CD4-positive, alpha-beta memory T cell (primary cell): ENCODE results near the gene SUCLG1. TPM values are rescaled to one million over a fixed set of nuclear protein-coding genes. Genes with fewer than 3 reads are reported as not detected.

Experiments used
- CTCF ChIA-PET: fragments of 350-600 bp; sonication (Branson Sonifier 250); formaldehyde crosslinking; loops from one replicate; lab custom pipeline; 2021; ENCODE audit warnings: inconsistent platforms; ENCODE audit not compliant: partially characterized antibody; lab: Charles Lee
- POLR2A ChIA-PET: fragments of 350-600 bp; sonication (Branson Sonifier 250); formaldehyde crosslinking; loops from one replicate; lab custom pipeline; 2021; ENCODE audit not compliant: partially characterized antibody; lab: Charles Lee
- DNase-seq, 5 donors: peaks; one replicate each; pipeline versions ENCODE4 v3.0.0 to v3.0.0-alpha.2; 2020 to 2022; ENCODE audit warnings: mixed read lengths in 1 of 5
- H3K27ac ChIP-seq: one replicate; pipeline ENCODE4 v1.7.0; 2013; ENCODE audit warnings: low read depth, low read length
- H3K27me3 ChIP-seq: 2 replicates; pipeline ENCODE4 v1.7.0; 2013; ENCODE audit warnings: mild to moderate bottlenecking, low read length, moderate library complexity; ENCODE audit not compliant: insufficient read depth
- H3K36me3 ChIP-seq: 2 replicates; pipeline ENCODE4 v1.7.0; 2013; ENCODE audit warnings: mild to moderate bottlenecking, low read length, moderate library complexity; ENCODE audit not compliant: insufficient read depth
- H3K4me1 ChIP-seq: 2 replicates; pipeline ENCODE4 v1.7.0; 2013; ENCODE audit warnings: mild to moderate bottlenecking, low read length, moderate library complexity; ENCODE audit not compliant: insufficient read depth
- H3K4me3 ChIP-seq, 2 donors: one replicate each; pipeline ENCODE4 v1.7.0; 2013; ENCODE audit warnings: low read length in 2 of 2, mild to moderate bottlenecking in 1 of 2
- H3K9me3 ChIP-seq, 2 donors: one replicate each; pipeline ENCODE4 v1.7.0; 2013; ENCODE audit warnings: low read length in 2 of 2, control low read depth in 1 of 2; ENCODE audit not compliant: control insufficient read depth in 1 of 2
- H3K27ac Mint-ChIP-seq, 7 donors: one replicate each; pipeline ENCODE4 v1.8.0; 2020 to 2021; ENCODE audit warnings: mixed read lengths in 7 of 7, mild to moderate bottlenecking in 6 of 7, inconsistent platforms in 3 of 7, moderate library complexity in 3 of 7
- H3K27me3 Mint-ChIP-seq, 2 donors: one replicate each; pipeline ENCODE4 v1.8.0; 2020 to 2021; ENCODE audit warnings: mixed read lengths in 2 of 2
- H3K36me3 Mint-ChIP-seq, 2 donors: one replicate each; pipeline ENCODE4 v1.8.0; 2020 to 2021; ENCODE audit warnings: mixed read lengths in 2 of 2, inconsistent platforms in 1 of 2, mild to moderate bottlenecking in 1 of 2
- H3K4me1 Mint-ChIP-seq, 4 donors: one replicate each; pipeline ENCODE4 v1.8.0; 2020 to 2021; ENCODE audit warnings: mixed read lengths in 4 of 4, mild to moderate bottlenecking in 1 of 4
- H3K4me3 Mint-ChIP-seq, 8 donors: one replicate each; pipeline ENCODE4 v1.8.0; 2020 to 2021; ENCODE audit warnings: mixed read lengths in 8 of 8, mild to moderate bottlenecking in 7 of 8, moderate library complexity in 6 of 8, inconsistent platforms in 3 of 8
- H3K9me3 Mint-ChIP-seq, 8 donors: one replicate each; pipeline ENCODE4 v1.8.0; 2020 to 2021; ENCODE audit warnings: mixed read lengths in 8 of 8, mild to moderate bottlenecking in 5 of 8, inconsistent platforms in 3 of 8, moderate library complexity in 1 of 8
- intact Hi-C: fragments of 100-400 bp; cut with micrococcal nuclease; formaldehyde crosslinking; loops from one replicate; pipeline ENCODE4 v1.15.1; 2023
- polyA plus RNA-seq, 2 donors: library from polyadenylated mRNA; unstranded; fragments of 300-500 nt; fragmentation: Illumina TruSeq; gene quantifications; one replicate each; pipeline ENCODE4 v1.2.3, GENCODE V29; 2021
- total RNA-seq, 2 experiments: library from RNA; stranded (reverse); gene quantifications; one replicate each; pipeline ENCODE4 v1.2.3, GENCODE V29; 2021

The SUCLG1 gene
- total and polyA plus RNA-seq, 4 experiments from 2014 or later, result 46.5 to 92.9 (median 65.2) TPM

- no peaks in the 10 kb centered on the region for H3K4me1 ChIP-seq
- intact Hi-C loops, result no loop called here
Measured at GRCh38 chr2:84395820-84396219, 63.3 kb downstream of the SUCLG1 start.

GRCh38 chr2:84394628-84395027 lies 64.5 kb downstream of the SUCLG1 start:
- no peak for DNase-seq
- H3K27me3 Mint-ChIP-seq, result peaks cover 2 to 3% of the 10 kb centered on the region in 2 donors
- no peaks in the 10 kb centered on the region for H3K4me1 Mint-ChIP-seq
- ChIA-PET CTCF (no interaction called here), POLR2A (no interaction called here)
- H3K27ac Mint-ChIP-seq, result no peak overlapping the region
- no peaks in the 10 kb centered on the region for H3K4me1 ChIP-seq
- peaks cover 0 to 3% of the 10 kb centered on the region in 2 donors for H3K36me3 Mint-ChIP-seq
- H3K4me3 Mint-ChIP-seq, result no peak overlapping the region
- no peaks in the 10 kb centered on the region for H3K9me3 ChIP-seq
- no peak overlapping the region for H3K4me3 ChIP-seq
- H3K27ac ChIP-seq, result no peak overlapping the region
- H3K9me3 Mint-ChIP-seq, result peaks cover 3 to 13% (median 5%) of the 10 kb centered on the region in 8 donors
- no peaks in the 10 kb centered on the region for H3K27me3 ChIP-seq
- H3K36me3 ChIP-seq, result no peaks in the 10 kb centered on the region
- intact Hi-C loops, result no loop called here

More at GRCh38 chr2:84395820-84396219, 63.3 kb downstream of the SUCLG1 start:
- ChIA-PET POLR2A (no interaction called here), CTCF (no interaction called here)
- no peaks in the 10 kb centered on the region for H3K4me1 Mint-ChIP-seq
- peaks cover 0 to 3% of the 10 kb centered on the region in 2 donors for H3K36me3 Mint-ChIP-seq
- peaks cover 3 to 9% (median 5%) of the 10 kb centered on the region in 8 donors for H3K9me3 Mint-ChIP-seq
- H3K4me3 Mint-ChIP-seq, result no peak overlapping the region
- H3K9me3 ChIP-seq, result no peaks in the 10 kb centered on the region
- H3K27me3 Mint-ChIP-seq, result peaks cover 2 to 3% of the 10 kb centered on the region in 2 donors
- H3K36me3 ChIP-seq, result no peaks in the 10 kb centered on the region
- no peak for DNase-seq
- H3K27ac Mint-ChIP-seq, result no peak overlapping the region
- no peaks in the 10 kb centered on the region for H3K27me3 ChIP-seq
- no peak overlapping the region for H3K27ac ChIP-seq
- no peak overlapping the region for H3K4me3 ChIP-seq

- DNase-seq, result no peak
- Histone ChIP-seq H3K27me3 (no peaks in the 10 kb centered on the region), H3K4me1 (no peaks in the 10 kb centered on the region), H3K27ac (no peak overlapping the region), H3K9me3 (no peaks in the 10 kb centered on the region), H3K4me3 (no peak overlapping the region), H3K36me3 (no peaks in the 10 kb centered on the region)
- Mint-ChIP-seq H3K27ac (no peak overlapping the region), H3K4me1 (no peaks in the 10 kb centered on the region), H3K4me3 (no peak overlapping the region), H3K36me3 (peaks cover 0 to 3% of the 10 kb centered on the region in 2 donors), H3K9me3 (peaks cover 3 to 13% (median 5%) of the 10 kb centered on the region in 8 donors), H3K27me3 (peaks cover 2 to 3% of the 10 kb centered on the region in 2 donors)
- intact Hi-C loops, result no loop called here
- CTCF ChIA-PET, result no interaction called here
- POLR2A ChIA-PET, result no interaction called here
Measured at GRCh38 chr2:84393829-84394228, 65.3 kb downstream of the SUCLG1 start.

GRCh38 chr2:84389794-84390193 lies 69.3 kb downstream of the SUCLG1 start:
- intact Hi-C loops, result no loop called here
- DNase-seq, result no peak
- H3K9me3 Mint-ChIP-seq, result peaks cover 3 to 13% (median 5%) of the 10 kb centered on the region in 8 donors
- peaks cover 11 to 21% of the 10 kb centered on the region in 2 donors for H3K27me3 Mint-ChIP-seq
- peaks cover 0 to 3% of the 10 kb centered on the region in 2 donors for H3K36me3 Mint-ChIP-seq
- Histone ChIP-seq H3K4me1 (no peaks in the 10 kb centered on the region), H3K27me3 (no peaks in the 10 kb centered on the region), H3K9me3 (no peaks in the 10 kb centered on the region), H3K27ac (no peak overlapping the region), H3K36me3 (no peaks in the 10 kb centered on the region), H3K4me3 (no peak overlapping the region)
- POLR2A ChIA-PET, result no interaction called here
- no peaks in the 10 kb centered on the region for H3K4me1 Mint-ChIP-seq
- H3K27ac Mint-ChIP-seq, result no peak overlapping the region
- CTCF ChIA-PET, result no interaction called here
- H3K4me3 Mint-ChIP-seq, result no peak overlapping the region

GRCh38 chr2:84388921-84389490 lies 70.1 kb downstream of the SUCLG1 start:
- ChIA-PET POLR2A (no interaction called here), CTCF (no interaction called here)
- Histone ChIP-seq H3K4me3 (no peak overlapping the region), H3K27ac (no peak overlapping the region), H3K27me3 (no peaks in the 10 kb centered on the region), H3K9me3 (no peaks in the 10 kb centered on the region), H3K36me3 (no peaks in the 10 kb centered on the region), H3K4me1 (no peaks in the 10 kb centered on the region)
- no peak overlapping the region for H3K4me3 Mint-ChIP-seq
- peaks cover 3 to 13% (median 5%) of the 10 kb centered on the region in 8 donors for H3K9me3 Mint-ChIP-seq
- intact Hi-C loops, result no loop called here
- peaks cover 0 to 3% of the 10 kb centered on the region in 2 donors for H3K36me3 Mint-ChIP-seq
- H3K27ac Mint-ChIP-seq, result no peak overlapping the region
- H3K27me3 Mint-ChIP-seq, result peaks cover 14 to 21% of the 10 kb centered on the region in 2 donors
- H3K4me1 Mint-ChIP-seq, result no peaks in the 10 kb centered on the region
- no peak for DNase-seq

- H3K4me3 Mint-ChIP-seq, result no peak overlapping the region
- H3K27ac ChIP-seq, result no peak overlapping the region
- H3K4me1 ChIP-seq, result no peaks in the 10 kb centered on the region
- peaks cover 14 to 22% of the 10 kb centered on the region in 2 donors for H3K27me3 Mint-ChIP-seq
- CTCF ChIA-PET, result no interaction called here
- intact Hi-C loops, result no loop called here
- H3K9me3 ChIP-seq, result no peaks in the 10 kb centered on the region
- DNase-seq, result no peak
- no peak overlapping the region for H3K4me3 ChIP-seq
- no peaks in the 10 kb centered on the region for H3K36me3 ChIP-seq
- no peaks in the 10 kb centered on the region for H3K4me1 Mint-ChIP-seq
- H3K9me3 Mint-ChIP-seq, result peaks cover 3 to 13% (median 5%) of the 10 kb centered on the region in 8 donors
- POLR2A ChIA-PET, result no interaction called here
- no peaks in the 10 kb centered on the region for H3K27me3 ChIP-seq
- H3K36me3 Mint-ChIP-seq, result peaks cover 0 to 3% of the 10 kb centered on the region in 2 donors
- no peak overlapping the region for H3K27ac Mint-ChIP-seq
Measured at GRCh38 chr2:84388133-84388532, 70.9 kb downstream of the SUCLG1 start.

- Mint-ChIP-seq H3K9me3 (peaks cover 0 to 6% (median 0%) of the 10 kb centered on the region in 8 donors), H3K4me1 (no peaks in the 10 kb centered on the region), H3K27me3 (peaks cover 12 to 19% of the 10 kb centered on the region in 2 donors), H3K4me3 (no peak overlapping the region), H3K27ac (no peak overlapping the region), H3K36me3 (peaks cover 0 to 3% of the 10 kb centered on the region in 2 donors)
- H3K4me3 ChIP-seq, result no peak overlapping the region
- intact Hi-C loops, result no loop called here
- CTCF ChIA-PET, result no interaction called here
- POLR2A ChIA-PET, result no interaction called here
- no peaks in the 10 kb centered on the region for H3K27me3 ChIP-seq
- H3K36me3 ChIP-seq, result no peaks in the 10 kb centered on the region
- no peaks in the 10 kb centered on the region for H3K9me3 ChIP-seq
- no peaks in the 10 kb centered on the region for H3K4me1 ChIP-seq
- H3K27ac ChIP-seq, result no peak overlapping the region
- DNase-seq, result no peak
Measured at GRCh38 chr2:84386336-84387040, 72.6 kb downstream of the SUCLG1 start.
